SK-N-SH (cell line): ENCODE measurements around the gene WWC2. TPM values are rescaled to one million over a fixed set of nuclear protein-coding genes. Genes with fewer than 3 reads are reported as not detected.
A peak's percentile ranks its signal among the peaks of the same experiment; 100 is the strongest.

Source experiments
- CTCF ChIA-PET: fragments of 300-600, 350-600 bp; formaldehyde crosslinking; extraction: SDS; loops from one replicate; lab custom pipeline; 2021; lab: Yijun Ruan, JAX
- POLR2A ChIA-PET: fragments of 350-600 bp; sonication (Branson Sonifier 250); formaldehyde crosslinking; extraction: SDS; loops from one replicate; lab custom pipeline; 2020; ENCODE audit warnings: antibody characterized with exemption, inconsistent platforms; lab: Yijun Ruan, JAX
- DNase-seq: peaks from one replicate; pipeline ENCODE4 v3.0.0; 2012
- H2AFZ ChIP-seq: fragments of 200-600 bp; sonication (generic); 2 replicates; pipeline ENCODE4 v1.8.1; 2016; ENCODE audit warnings: antibody characterized with exemption, mild to moderate bottlenecking, low read depth
- H3F3A ChIP-seq: fragments of 200-600 bp; sonication (generic); replicated peaks from 2 replicates; pipeline ENCODE3; 2016; ENCODE audit warnings: antibody characterized with exemption, mild to moderate bottlenecking; ENCODE audit not compliant: insufficient read depth
- H3K27ac ChIP-seq, 2 experiments: fragments of 200-500 bp in 1 of 2; fragments of 200-600 bp in 1 of 2; sonication (Bioruptor generic) in 1 of 2; sonication (generic), shearing (Covaris generic) in 1 of 2; 2 replicates each; pipeline versions ENCODE4 v1.5.1 to v1.6.1; 2014 to 2016; ENCODE audit warnings: low read depth in 2 of 2, inconsistent platforms in 1 of 2, low read length in 1 of 2, mild to moderate bottlenecking in 1 of 2, mixed read lengths in 1 of 2
- H3K27me3 ChIP-seq: fragments of 200-600 bp; sonication (generic), shearing (Covaris generic); 2 replicates; pipeline ENCODE4 v1.6.1; 2016; ENCODE audit warnings: mixed run types; ENCODE audit not compliant: insufficient read depth
- H3K36me3 ChIP-seq, 2 experiments: fragments of 200-500 bp in 1 of 2; fragments of 200-600 bp in 1 of 2; sonication (Bioruptor generic) in 1 of 2; sonication (generic) in 1 of 2; replicated peaks in 1 of 2; 2 replicates each; pipeline versions ENCODE3 to v1.5.1; 2014 to 2016; ENCODE audit warnings: low read length in 1 of 2, mild to moderate bottlenecking in 1 of 2; ENCODE audit not compliant: insufficient read depth in 2 of 2, control insufficient read depth in 1 of 2
- H3K4me1 ChIP-seq, 2 experiments: fragments of 200-500 bp in 1 of 2; fragments of 200-600 bp in 1 of 2; sonication (Bioruptor generic) in 1 of 2; sonication (generic), shearing (Covaris generic) in 1 of 2; 2 replicates each; pipeline versions ENCODE4 v1.5.1 to v1.6.1; 2014 to 2016; ENCODE audit warnings: low read depth in 1 of 2, low read length in 1 of 2, mixed run types in 1 of 2; ENCODE audit not compliant: insufficient read depth in 2 of 2, control insufficient read depth in 1 of 2
- H3K4me2 ChIP-seq: fragments of 200-600 bp; sonication (generic), shearing (Covaris generic); 2 replicates; pipeline ENCODE4 v1.6.1; 2017; ENCODE audit warnings: mixed run types
- H3K4me3 ChIP-seq, 2 experiments: fragments of 200-500 bp in 1 of 2; fragments of 200-600 bp in 1 of 2; sonication (Bioruptor generic) in 1 of 2; sonication (generic), shearing (Covaris generic) in 1 of 2; 2 replicates each; pipeline versions ENCODE4 v1.5.1 to v1.8.1; 2014 to 2016; ENCODE audit warnings: low read depth in 2 of 2, inconsistent platforms in 1 of 2, low read length in 1 of 2, mild to moderate bottlenecking in 1 of 2, mixed read lengths in 1 of 2, moderate library complexity in 1 of 2
- H3K79me2 ChIP-seq: fragments of 200-600 bp; sonication (generic); 2 replicates; pipeline ENCODE4 v1.8.1; 2017; ENCODE audit warnings: mild to moderate bottlenecking; ENCODE audit not compliant: insufficient read depth
- H3K9ac ChIP-seq: fragments of 200-600 bp; sonication (generic); 2 replicates; pipeline ENCODE4 v1.6.1; 2017; ENCODE audit warnings: mixed run types
- H3K9me2 ChIP-seq: fragments of 200-600 bp; sonication (generic); 2 replicates; pipeline ENCODE4 v1.6.1; 2017; ENCODE audit warnings: mixed run types
- H3K9me3 ChIP-seq: fragments of 200-600 bp; sonication (generic); 2 replicates; pipeline ENCODE4 v1.6.1; 2017; ENCODE audit warnings: mixed run types, mild to moderate bottlenecking, moderate library complexity
- H4K20me1 ChIP-seq: fragments of 200-600 bp; sonication (generic); 2 replicates; pipeline ENCODE4 v1.6.1; 2017; ENCODE audit warnings: mild to moderate bottlenecking, mixed run types; ENCODE audit not compliant: insufficient read depth
- FOXJ3 ChIP-seq: sonication (generic); formaldehyde crosslinking; IDR thresholded peaks from 2 replicates; pipeline ENCODE4 v1.5.1; 2020; ENCODE audit warnings: mild to moderate bottlenecking, missing genetic modification reagents
- JUND ChIP-seq: IDR thresholded peaks from 2 replicates; pipeline ENCODE4 v1.4.0; 2012
- MXI1 ChIP-seq: IDR thresholded peaks from 2 replicates; pipeline ENCODE4 v1.6.1; 2012; ENCODE audit warnings: mild to moderate bottlenecking, low read depth, low read length, improper control_type of control experiment
- NFIC ChIP-seq: IDR thresholded peaks from 2 replicates; pipeline ENCODE4 v1.4.0; 2012; ENCODE audit warnings: borderline replicate concordance
- RAD21 ChIP-seq: IDR thresholded peaks from 2 replicates; pipeline ENCODE4 v1.6.1; 2012; ENCODE audit warnings: mild to moderate bottlenecking, low read length
- RCOR1 ChIP-seq: fragments of 150-350 bp; IDR thresholded peaks from 2 replicates; pipeline ENCODE4 v1.6.1; 2017; ENCODE audit warnings: antibody characterized with exemption, low read length
- TCF12 ChIP-seq: IDR thresholded peaks from 2 replicates; pipeline ENCODE4 v1.4.0; 2012
- WGBS: methylation state at CpG from one replicate; pipeline ENCODE4 v1.1.6; 2017; ENCODE audit warnings: low lambda C conversion rate; 5-methylcytosine and 5-hydroxymethylcytosine counted together
- polyA plus RNA-seq, 3 experiments: library from polyadenylated mRNA; depleted of rRNA; stranded (reverse); fragments of >200 nt; gene quantifications; 2 replicates each; pipeline ENCODE4 v1.2.3, GENCODE V29; 2012
- TF ChIP-seq, protein P1 (sequence below): IDR thresholded peaks from 2 replicates; pipeline ENCODE4; 2012
- TF ChIP-seq, protein P2 (sequence below): IDR thresholded peaks from 2 replicates; pipeline ENCODE4 v1.4.0; 2012; ENCODE audit warnings: low read depth, borderline replicate concordance
- TF ChIP-seq, protein P3 (sequence below): IDR thresholded peaks from 2 replicates; pipeline ENCODE4 v1.4.0; 2012; ENCODE audit warnings: low read depth

The WWC2 gene
- polyA plus RNA-seq, 1 of the 3 experiments (the other 2 are of a cell fraction), result 18.4 TPM

DNA sequence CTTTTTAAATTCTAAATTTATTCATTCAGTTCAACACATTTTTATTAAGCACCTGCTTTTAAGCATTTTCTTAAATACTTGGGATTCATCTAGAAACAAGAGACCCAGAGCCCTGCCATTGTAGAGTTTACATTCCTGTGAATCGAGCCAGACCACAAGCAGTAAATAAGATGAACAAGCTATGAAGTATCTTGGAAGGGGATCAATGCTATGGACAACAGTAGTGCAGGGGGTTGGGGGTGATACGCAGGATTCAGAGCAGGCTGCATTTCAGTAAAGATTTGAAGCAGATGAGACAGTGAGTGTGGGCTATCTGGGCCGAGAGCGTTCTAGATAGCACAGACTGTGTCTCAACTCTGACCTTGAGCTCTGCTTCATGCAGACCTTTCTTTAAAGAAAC lies 185.9 kb downstream of the WWC2 start:
- Histone ChIP-seq H3K9me3 (no peaks in the 10 kb centered on the region), H3K4me1 (no peaks in the 10 kb centered on the region), H3K27me3 (no peaks in the 10 kb centered on the region), H3K9ac (no peak overlapping the region), H2AFZ (no peak overlapping the region), H3K36me3 (peaks cover 65 to 71% of the 10 kb centered on the region in 2 experiments), H3K27ac (no peak overlapping the region), H4K20me1 (no peaks in the 10 kb centered on the region), H3K79me2 (no peaks in the 10 kb centered on the region), H3K4me3 (no peak overlapping the region), H3K4me2 (no peak overlapping the region), H3F3A (no peaks in the 10 kb centered on the region), H3K9me2 (no peaks in the 10 kb centered on the region)
- no peak for DNase-seq
- TF ChIP-seq FOXJ3 (CRISPR knock-in tag) (no peak), TCF12 (peak; percentile 24; the same call in 1 of the 2 replicates), NFIC (peak; percentile 71), JUND (peak; percentile 31)
- TF ChIP-seq, protein P1, sequence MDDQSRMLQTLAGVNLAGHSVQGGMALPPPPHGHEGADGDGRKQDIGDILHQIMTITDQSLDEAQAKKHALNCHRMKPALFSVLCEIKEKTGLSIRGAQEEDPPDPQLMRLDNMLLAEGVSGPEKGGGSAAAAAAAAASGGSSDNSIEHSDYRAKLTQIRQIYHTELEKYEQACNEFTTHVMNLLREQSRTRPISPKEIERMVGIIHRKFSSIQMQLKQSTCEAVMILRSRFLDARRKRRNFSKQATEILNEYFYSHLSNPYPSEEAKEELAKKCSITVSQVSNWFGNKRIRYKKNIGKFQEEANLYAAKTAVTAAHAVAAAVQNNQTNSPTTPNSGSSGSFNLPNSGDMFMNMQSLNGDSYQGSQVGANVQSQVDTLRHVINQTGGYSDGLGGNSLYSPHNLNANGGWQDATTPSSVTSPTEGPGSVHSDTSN, result peak; percentile 39; the same call in 1 of the 2 replicates
- WGBS, result 66% methylated on average over 4 of the region's 4 CpGs
- CTCF ChIA-PET, result no interaction called here
- POLR2A ChIA-PET, result no interaction called here

DNA sequence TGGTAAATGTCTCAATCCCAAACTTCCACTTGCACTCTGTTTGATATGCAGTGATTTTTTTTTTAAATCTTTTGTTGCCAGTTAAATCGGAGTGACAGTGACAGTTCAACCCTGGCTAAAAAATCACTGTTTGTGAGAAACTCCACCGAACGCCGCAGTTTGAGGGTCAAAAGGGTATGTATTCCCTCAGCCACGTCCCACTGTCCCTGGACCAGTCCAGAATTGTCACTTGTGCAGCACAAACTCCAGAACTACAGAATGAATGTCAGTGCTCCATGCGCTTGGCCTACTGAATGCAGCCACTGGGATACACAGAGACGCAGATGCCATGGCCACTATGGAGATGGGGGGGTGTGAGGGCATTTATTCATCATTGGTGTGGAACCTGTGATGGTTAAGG lies 186.8 kb downstream of the WWC2 start:
- Histone ChIP-seq H3K9me3 (no peaks in the 10 kb centered on the region), H3K9ac (no peak overlapping the region), H3K79me2 (no peaks in the 10 kb centered on the region), H4K20me1 (no peaks in the 10 kb centered on the region), H3K9me2 (no peaks in the 10 kb centered on the region), H2AFZ (no peak overlapping the region), H3K4me1 (no peaks in the 10 kb centered on the region), H3K4me3 (no peak overlapping the region), H3K4me2 (no peak overlapping the region), H3K27ac (no peak overlapping the region), H3F3A (no peaks in the 10 kb centered on the region), H3K27me3 (no peaks in the 10 kb centered on the region), H3K36me3 (peaks cover 60 to 69% of the 10 kb centered on the region in 2 experiments)
- TF ChIP-seq JUND (no peak), RCOR1 (no peak), MXI1 (no peak), RAD21 (no peak)
- TF ChIP-seq, protein P2, sequence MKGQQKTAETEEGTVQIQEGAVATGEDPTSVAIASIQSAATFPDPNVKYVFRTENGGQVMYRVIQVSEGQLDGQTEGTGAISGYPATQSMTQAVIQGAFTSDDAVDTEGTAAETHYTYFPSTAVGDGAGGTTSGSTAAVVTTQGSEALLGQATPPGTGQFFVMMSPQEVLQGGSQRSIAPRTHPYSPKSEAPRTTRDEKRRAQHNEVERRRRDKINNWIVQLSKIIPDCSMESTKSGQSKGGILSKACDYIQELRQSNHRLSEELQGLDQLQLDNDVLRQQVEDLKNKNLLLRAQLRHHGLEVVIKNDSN, result no peak
- TF ChIP-seq, protein P3, sequence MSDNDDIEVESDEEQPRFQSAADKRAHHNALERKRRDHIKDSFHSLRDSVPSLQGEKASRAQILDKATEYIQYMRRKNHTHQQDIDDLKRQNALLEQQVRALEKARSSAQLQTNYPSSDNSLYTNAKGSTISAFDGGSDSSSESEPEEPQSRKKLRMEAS, result no peak
- POLR2A ChIA-PET, result no interaction called here
- DNase-seq, result no peak
- CTCF ChIA-PET, result interaction anchor here (0.5 to 1.4 kb wide), 2 partner anchors 24 to 244 kb away, joined by 4 read pairs; no protein-coding TSS in a partner anchor
- WGBS, result 97% methylated on average over 7 of the region's 7 CpGs
